ENCODE measurements around the gene SLC2A13.

Gene SLC2A13

DNA sequence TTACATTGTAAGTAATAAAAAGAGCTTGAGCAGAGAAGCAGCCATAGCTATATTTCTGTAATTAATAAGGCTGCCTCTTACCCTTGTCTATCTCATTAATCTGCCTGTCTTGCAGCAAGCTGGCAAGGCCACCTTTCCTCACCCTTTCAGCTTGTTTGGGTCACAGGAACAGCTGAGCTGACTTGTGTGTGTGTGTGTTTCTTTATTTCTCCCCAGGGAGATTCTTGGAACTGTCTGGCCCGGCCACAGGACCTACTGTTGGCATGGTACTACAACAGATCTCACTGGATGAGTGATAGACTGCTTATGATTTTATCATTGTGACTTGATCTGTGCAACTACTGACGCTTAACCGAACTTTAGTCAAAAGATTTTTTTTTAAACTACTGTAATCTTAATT lies 213.7 kb downstream of the SLC2A13 start:
- no peak for DNase-seq (ENCODE audit: low read depth)
- H3K4me3 ChIP-seq (ENCODE audit: low read depth, low read length), result no peak overlapping the region
- TF ChIP-seq, protein P1, sequence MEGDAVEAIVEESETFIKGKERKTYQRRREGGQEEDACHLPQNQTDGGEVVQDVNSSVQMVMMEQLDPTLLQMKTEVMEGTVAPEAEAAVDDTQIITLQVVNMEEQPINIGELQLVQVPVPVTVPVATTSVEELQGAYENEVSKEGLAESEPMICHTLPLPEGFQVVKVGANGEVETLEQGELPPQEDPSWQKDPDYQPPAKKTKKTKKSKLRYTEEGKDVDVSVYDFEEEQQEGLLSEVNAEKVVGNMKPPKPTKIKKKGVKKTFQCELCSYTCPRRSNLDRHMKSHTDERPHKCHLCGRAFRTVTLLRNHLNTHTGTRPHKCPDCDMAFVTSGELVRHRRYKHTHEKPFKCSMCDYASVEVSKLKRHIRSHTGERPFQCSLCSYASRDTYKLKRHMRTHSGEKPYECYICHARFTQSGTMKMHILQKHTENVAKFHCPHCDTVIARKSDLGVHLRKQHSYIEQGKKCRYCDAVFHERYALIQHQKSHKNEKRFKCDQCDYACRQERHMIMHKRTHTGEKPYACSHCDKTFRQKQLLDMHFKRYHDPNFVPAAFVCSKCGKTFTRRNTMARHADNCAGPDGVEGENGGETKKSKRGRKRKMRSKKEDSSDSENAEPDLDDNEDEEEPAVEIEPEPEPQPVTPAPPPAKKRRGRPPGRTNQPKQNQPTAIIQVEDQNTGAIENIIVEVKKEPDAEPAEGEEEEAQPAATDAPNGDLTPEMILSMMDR (IDR thresholded peaks at IDR 0.05; ENCODE audit: low read depth, low read length, missing control alignments), result no peak

- DNase-seq (ENCODE audit: low read depth), result no peak
- TF ChIP-seq, protein P1 (IDR thresholded peaks at IDR 0.05; ENCODE audit: low read depth, low read length, missing control alignments), result no peak
- H3K4me3 ChIP-seq (ENCODE audit: low read depth, low read length), result no peak overlapping the region
These were observed 218.0 kb downstream of the SLC2A13 start for GRCh38 chr12:39887856-39888255.

DNA sequence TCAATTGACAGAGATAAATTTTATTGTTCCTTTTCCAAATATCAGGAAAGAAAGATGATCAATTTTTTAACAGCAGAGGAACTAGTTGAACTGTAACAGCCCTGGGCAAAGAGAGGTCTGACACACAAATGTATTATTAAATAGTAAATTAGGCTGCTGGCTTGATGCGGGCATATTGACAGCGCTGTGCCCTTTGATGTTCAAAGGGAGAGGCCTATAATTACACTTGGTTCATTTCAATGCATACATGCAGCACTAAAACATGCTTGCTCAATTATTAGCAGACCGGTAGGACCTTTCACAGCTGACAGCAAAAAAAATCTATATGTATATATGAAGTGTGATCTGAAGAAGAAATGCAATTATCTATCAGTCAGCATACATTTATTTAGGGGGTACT lies 219.8 kb downstream of the SLC2A13 start:
- TF ChIP-seq, protein P1 (IDR thresholded peaks at IDR 0.05; ENCODE audit: low read depth, low read length, missing control alignments), result no peak
- no peak for DNase-seq (ENCODE audit: low read depth)
- no peak overlapping the region for H3K4me3 ChIP-seq (ENCODE audit: low read depth, low read length)

DNA sequence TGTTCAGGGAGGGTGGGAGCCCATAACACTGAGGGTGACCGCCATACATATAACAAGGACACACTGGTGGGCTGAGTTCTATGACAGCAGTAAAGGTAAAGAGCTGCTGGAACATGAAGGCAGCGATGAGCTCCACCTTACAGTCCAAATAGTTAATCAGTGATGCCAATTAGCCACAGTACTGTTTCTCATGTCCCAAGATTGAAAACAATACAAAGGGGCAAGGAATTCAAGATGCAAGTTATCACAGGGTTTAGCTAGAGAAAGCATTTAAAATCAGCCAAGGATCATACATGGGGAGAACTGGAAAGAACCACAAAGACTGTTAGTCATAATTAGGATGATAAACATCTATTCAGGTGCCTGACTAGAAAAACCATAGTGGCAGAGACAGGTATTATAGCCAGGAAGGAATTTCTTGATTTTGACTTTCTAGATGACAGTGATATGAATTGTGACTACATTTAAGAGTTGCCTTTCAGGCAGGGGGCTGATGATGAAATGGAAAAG lies 221.2 kb downstream of the SLC2A13 start:
- TF ChIP-seq, protein P1 (IDR thresholded peaks at IDR 0.05; ENCODE audit: low read depth, low read length, missing control alignments), result no peak
- no peak overlapping the region for H3K4me3 ChIP-seq (ENCODE audit: low read depth, low read length)
- DNase-seq (ENCODE audit: low read depth), result no peak

GRCh38 chr12:39883411-39883810 lies 222.5 kb downstream of the SLC2A13 start:
- no peak overlapping the region for H3K4me3 ChIP-seq (ENCODE audit: low read depth, low read length)
- TF ChIP-seq, protein P1 (IDR thresholded peaks at IDR 0.05; ENCODE audit: low read depth, low read length, missing control alignments), result no peak
- no peak for DNase-seq (ENCODE audit: low read depth)

DNA sequence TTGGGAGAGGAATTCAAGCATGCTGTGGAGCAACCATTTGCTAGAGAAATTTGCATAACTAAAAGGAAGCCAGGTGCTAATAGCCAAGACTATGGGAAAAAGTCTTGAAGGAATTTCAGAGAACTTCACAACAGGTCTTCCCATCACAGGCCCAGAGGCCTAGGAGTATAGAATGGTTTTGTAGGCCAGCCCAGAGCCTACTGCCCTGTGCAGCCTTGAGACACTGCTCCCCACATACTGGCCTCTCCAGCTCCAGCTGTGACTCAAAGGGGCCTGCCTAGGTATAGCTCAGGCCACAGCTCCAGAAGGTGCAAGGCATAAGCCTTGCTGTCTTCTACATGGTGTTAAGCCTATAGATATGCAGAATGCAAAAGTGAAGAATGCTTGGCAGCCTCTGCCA lies 227.1 kb downstream of the SLC2A13 start:
- DNase-seq (ENCODE audit: low read depth), result no peak
- TF ChIP-seq, protein P1 (IDR thresholded peaks at IDR 0.05; ENCODE audit: low read depth, low read length, missing control alignments), result no peak
- no peak overlapping the region for H3K4me3 ChIP-seq (ENCODE audit: low read depth, low read length)

GRCh38 chr12:39875721-39876120 lies 230.2 kb downstream of the SLC2A13 start:
- TF ChIP-seq, protein P1 (IDR thresholded peaks at IDR 0.05; ENCODE audit: low read depth, low read length, missing control alignments), result no peak
- no peak for DNase-seq (ENCODE audit: low read depth)
- H3K4me3 ChIP-seq (ENCODE audit: low read depth, low read length), result no peak overlapping the region
